ENCODE data around the gene DLX6.

Gene DLX6

DNA sequence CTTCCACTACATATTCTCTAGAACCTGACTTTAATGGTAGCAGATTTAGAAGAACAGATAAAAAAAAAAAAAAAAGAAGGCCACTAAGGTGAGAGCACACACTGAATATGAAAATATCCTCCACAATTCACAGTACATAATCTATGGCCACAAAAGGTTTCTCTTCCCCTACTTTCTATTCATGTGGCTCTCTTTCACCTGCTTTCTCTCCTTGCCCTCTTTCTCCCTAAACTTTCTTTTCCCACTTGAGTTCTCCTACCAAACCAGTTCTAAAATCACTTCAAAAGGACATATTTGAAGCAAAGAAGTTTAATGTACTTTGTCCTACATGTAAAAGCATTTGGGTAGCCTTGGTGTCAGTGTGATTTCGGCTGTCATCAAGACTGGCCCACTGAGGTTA lies 18.5 kb upstream of the DLX6 start:
- TF ChIP-seq CTCF (IDR thresholded peaks at IDR 0.05; ENCODE audit: low read depth, low read length): no peak
- H3K27me3 ChIP-seq (ENCODE audit: insufficient read depth, low read depth, severe bottlenecking): no peaks in the 10 kb centered on the region
- H3K9me3 ChIP-seq (ENCODE audit: severe bottlenecking): no peaks in the 10 kb centered on the region

GRCh38 chr7:96987719-96988118 lies 17.6 kb upstream of the DLX6 start:
- H3K27me3 ChIP-seq (ENCODE audit: insufficient read depth, low read depth, severe bottlenecking): no peaks in the 10 kb centered on the region
- no peak for TF ChIP-seq CTCF (IDR thresholded peaks at IDR 0.05; ENCODE audit: low read depth, low read length)

More for the DNA sequence above, 18.5 kb upstream of the DLX6 start:
- Histone ChIP-seq H3K27ac (no peak overlapping the region), H3K36me3 (no peaks in the 10 kb centered on the region), H3K4me3 (ENCODE audit: low read depth, low read length) (no peak overlapping the region)
- DNase-seq: no peak

DNA sequence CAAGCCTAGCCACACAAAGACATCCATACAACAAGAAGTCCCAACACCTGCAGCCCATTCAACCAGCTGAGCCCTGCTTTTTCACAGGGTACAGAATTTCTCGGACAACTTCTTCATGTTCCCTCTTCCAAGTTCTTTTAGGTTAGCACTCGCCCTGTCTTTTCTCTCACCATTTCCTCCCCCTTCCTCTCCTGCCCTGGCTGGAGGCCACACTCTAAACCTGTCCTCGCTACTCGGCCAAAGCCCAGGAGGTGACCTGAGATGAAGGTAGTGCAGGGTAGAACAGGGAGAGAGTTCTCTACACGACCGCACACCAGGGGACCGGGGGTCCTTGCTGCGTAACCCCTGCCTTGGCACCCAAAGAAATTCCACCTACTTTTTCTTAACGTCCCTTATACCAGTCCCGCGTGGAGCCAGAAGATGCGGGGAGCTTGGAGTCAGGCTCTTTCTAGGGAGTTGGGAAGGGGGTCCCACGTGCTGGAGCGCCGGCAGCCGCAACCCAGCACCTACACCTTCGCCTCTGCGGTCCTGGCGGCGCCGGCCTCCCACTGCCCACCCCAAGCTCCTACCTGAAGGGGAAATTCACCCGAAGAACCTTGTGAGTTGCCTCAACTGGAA lies 16.0 kb upstream of the DLX6 start:
- H3K27me3 ChIP-seq (ENCODE audit: insufficient read depth, low read depth, severe bottlenecking): no peaks in the 10 kb centered on the region
- H3K27ac ChIP-seq: no peak overlapping the region
- no peak overlapping the region for H3K4me3 ChIP-seq (ENCODE audit: low read depth, low read length)
- DNase-seq: no peak
- no peaks in the 10 kb centered on the region for H3K36me3 ChIP-seq
- no peaks in the 10 kb centered on the region for H3K9me3 ChIP-seq (ENCODE audit: severe bottlenecking)
- no peak for TF ChIP-seq CTCF (IDR thresholded peaks at IDR 0.05; ENCODE audit: low read depth, low read length)

More at GRCh38 chr7:96987719-96988118, 17.6 kb upstream of the DLX6 start:
- no peak overlapping the region for H3K4me3 ChIP-seq (ENCODE audit: low read depth, low read length)
- DNase-seq: no peak
- H3K36me3 ChIP-seq: no peaks in the 10 kb centered on the region
- H3K9me3 ChIP-seq (ENCODE audit: severe bottlenecking): no peaks in the 10 kb centered on the region
- H3K27ac ChIP-seq: no peak overlapping the region

- Histone ChIP-seq H3K36me3 (no peaks in the 10 kb centered on the region), H3K27me3 (ENCODE audit: insufficient read depth, low read depth, severe bottlenecking) (no peaks in the 10 kb centered on the region), H3K27ac (no peak overlapping the region), H3K4me3 (ENCODE audit: low read depth, low read length) (no peak overlapping the region), H3K9me3 (ENCODE audit: severe bottlenecking) (no peaks in the 10 kb centered on the region)
- TF ChIP-seq CTCF (IDR thresholded peaks at IDR 0.05; ENCODE audit: low read depth, low read length): no peak
- no peak for DNase-seq
These were observed 15.5 kb upstream of the DLX6 start for GRCh38 chr7:96989859-96990317.

GRCh38 chr7:96991546-96992191 lies 13.7 kb upstream of the DLX6 start:
- no peak overlapping the region for H3K27ac ChIP-seq
- H3K4me3 ChIP-seq (ENCODE audit: low read depth, low read length): no peak overlapping the region
- no peak for TF ChIP-seq CTCF (IDR thresholded peaks at IDR 0.05; ENCODE audit: low read depth, low read length)
- H3K9me3 ChIP-seq (ENCODE audit: severe bottlenecking): no peaks in the 10 kb centered on the region
- DNase-seq: no peak
- H3K36me3 ChIP-seq: no peaks in the 10 kb centered on the region
- no peaks in the 10 kb centered on the region for H3K27me3 ChIP-seq (ENCODE audit: insufficient read depth, low read depth, severe bottlenecking)

Measured in WERI-Rb-1 (cell line).